ENCODE measurements around the gene TENM3.

TENM3 gene

GRCh38 chr4:182577411-182577810 is 334.2 kb downstream of the TENM3 start:
- DNase-seq = no peak

GRCh38 chr4:182578402-182578801 is 335.2 kb downstream of the TENM3 start:
- DNase-seq = no peak

GRCh38 chr4:182582245-182582644 is 339.0 kb downstream of the TENM3 start:
- DNase-seq = peak; percentile 82

GRCh38 chr4:182583703-182584415 is 340.7 kb downstream of the TENM3 start:
- DNase-seq = no peak

DNA sequence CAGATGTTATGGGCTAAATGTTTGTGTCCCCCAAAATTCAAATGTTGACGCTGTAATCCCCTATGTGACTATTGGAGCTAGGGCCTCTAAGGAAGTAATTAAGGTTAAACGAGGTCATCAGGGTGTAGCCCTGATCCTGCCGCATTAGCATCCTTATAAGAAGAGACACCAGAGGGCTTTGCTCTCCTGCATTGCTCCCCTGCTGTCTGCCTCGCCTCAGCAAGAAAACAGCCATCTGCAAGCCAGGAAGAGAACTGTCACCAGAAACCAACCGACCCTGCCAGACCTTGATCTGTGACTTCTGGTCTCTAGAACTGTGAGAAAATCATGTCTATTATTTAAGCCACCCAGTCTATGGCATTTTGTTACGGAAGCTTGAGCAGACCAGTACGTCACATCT is 342.1 kb downstream of the TENM3 start:
- DNase-seq = peak; percentile 59

GRCh38 chr4:182589100-182589499 is 345.9 kb downstream of the TENM3 start:
- DNase-seq = no peak

DNA sequence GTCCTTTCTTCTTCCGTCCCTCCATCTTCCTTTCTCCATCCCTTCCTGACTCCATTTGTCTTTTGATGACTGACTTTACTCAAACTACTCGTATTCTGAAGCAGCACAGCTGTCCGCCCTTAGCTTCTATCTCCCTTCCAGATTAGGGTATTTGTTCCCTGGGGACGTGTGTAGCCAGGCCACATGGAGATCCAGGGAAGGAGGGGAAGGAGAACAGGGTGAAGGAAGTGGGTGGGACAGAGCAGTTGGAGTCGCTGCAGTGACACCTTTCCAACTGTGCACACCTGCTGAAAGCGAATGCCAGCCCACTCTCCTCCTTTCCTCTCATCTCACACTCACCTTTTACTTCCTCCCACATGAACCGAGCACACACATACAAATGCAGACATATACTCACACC is 350.2 kb downstream of the TENM3 start:
- peak; percentile 54 for DNase-seq

GRCh38 chr4:182593864-182594263 is 350.7 kb downstream of the TENM3 start:
- no peak for DNase-seq

GRCh38 chr4:182600093-182600492 is 356.9 kb downstream of the TENM3 start:
- DNase-seq = peak; percentile 61

DNA sequence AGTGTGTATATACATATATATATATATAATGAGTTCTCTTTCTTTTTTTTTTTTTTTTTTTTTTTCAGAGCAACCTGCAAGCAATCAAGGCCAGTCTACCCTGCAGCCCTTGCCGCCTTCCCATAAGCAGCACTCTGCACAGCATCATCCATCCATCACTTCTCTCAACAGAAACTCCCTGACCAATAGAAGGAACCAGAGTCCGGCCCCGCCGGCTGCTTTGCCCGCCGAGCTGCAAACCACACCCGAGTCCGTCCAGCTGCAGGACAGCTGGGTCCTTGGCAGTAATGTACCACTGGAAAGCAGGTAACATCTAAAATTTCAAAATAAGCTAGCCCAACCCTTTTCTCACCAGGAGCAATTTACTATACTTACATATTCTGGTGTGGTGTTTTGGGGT is 357.7 kb downstream of the TENM3 start:
- no peak for DNase-seq

GRCh38 chr4:182604161-182604622 is 361.0 kb downstream of the TENM3 start:
- DNase-seq = no peak

DNA sequence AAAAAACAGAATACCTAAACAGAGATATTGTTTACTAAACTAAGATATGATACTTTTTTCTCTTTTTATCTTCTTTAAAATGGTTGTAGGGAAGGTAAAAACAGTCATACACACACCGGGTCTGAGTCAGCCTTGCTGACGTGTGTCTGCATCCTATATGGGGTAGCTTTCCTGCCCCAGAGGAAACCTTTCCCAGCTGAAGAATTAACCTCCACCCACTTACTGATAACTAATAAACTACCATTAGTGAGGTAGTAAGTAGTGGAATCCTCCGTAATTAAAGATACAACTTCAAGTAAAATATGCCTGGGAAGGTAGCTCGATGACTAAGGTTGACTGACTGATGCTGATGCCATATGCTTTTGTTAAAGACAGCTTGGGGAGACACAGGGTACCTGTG is 361.8 kb downstream of the TENM3 start:
- DNase-seq = no peak

DNA sequence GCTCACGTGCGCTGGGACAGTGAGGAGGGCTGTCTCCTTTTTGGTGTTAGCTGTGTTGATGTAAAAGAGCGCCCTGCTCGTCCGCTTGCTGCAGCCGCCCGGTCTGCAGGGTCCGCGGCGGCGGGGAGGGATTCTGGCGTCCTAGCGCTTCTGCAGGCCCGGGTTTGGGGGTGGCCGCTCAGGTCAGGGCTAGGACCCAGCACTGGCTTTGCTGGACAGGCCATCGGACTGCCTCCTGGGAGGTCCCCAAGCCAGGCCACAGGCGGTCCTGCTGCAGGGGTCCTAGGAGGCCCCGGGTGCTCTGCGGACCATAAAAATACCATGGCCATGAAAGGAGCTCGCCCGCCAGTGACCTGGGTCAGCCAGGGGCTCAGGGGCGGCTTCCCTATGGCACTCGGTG is 365.3 kb downstream of the TENM3 start:
- DNase-seq = no peak

DNA sequence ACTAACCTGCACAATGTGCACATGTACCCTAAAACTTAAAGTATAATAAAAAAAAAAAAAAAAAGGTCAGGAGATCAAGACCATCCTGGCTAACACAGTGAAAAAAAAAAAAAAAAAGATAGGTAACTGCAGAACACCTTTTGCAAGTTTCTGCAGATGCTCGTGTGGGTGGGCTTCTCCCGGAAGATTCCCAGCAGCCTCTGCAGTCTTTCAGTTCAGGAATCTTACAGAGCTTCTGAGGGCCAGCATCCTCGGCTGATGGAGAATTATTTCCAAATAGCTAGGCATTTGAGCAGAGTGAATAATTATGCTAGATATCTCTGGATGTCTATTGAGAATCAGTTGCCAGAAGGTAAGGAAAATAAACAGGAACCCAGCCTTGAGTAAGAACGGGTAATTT is 373.3 kb downstream of the TENM3 start:
- DNase-seq = no peak

- no peak for DNase-seq
Observed at GRCh38 chr4:182619660-182620059, 376.5 kb downstream of the TENM3 start.

- no peak for DNase-seq
Observed at GRCh38 chr4:182620111-182620980, 377.1 kb downstream of the TENM3 start.

DNA sequence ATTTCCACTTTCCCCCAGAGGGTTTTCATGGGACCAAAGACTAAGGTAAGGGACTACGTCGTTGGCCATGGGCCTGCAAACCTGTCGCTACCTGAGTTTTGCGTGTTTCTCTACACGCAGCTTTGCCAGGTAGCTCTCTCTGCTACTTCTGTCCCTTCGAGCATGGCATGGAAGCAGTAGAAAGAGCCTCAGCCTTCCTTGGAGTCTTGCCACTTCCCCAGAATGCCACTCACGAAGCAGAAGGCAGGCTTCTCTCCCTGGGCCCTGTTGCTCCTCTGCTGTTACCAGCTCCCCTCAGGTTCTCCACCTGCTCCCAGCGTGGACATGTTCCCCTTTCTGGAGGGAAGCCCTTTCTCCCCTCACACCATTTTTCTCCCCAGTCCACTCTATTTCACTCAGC is 381.1 kb downstream of the TENM3 start:
- DNase-seq = no peak

DNA sequence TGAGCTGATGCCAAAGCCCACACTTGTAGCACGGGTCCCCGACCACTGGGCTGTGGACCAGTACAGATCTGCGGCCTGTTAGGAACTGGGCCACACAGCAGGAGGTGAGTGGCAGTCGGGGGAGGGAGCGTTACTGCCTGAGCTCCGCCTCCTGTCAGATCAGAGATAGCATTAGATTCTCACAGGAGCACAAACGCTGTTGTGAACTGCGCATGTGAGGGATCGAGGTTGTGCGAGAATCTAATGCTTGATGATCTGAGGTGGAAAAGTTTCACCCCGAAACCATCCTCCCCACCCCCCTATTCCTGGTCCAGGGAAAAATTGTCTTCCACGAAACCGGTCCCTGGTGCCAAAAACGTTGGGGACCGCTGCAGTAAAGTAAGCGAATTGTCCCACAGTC is 382.0 kb downstream of the TENM3 start:
- DNase-seq = no peak

DNA sequence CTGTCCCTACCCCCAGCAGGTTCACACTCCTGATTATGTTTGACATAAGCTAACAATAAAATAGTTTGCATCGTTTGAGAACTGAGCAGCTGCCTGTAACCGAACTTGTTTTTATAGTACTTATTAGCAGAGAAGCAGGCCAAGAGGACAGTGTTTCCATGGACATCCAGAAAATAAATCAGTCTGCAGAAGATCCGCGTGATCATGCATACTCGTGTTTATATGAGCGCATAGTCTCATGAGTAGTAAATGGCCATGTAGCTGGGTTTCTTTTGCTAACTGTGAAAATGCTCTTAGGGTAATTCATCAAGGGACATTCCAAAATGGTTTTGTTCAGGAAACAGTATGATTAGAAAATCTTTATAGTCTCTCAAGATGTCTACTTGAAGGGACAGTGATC is 384.8 kb downstream of the TENM3 start:
- DNase-seq = no peak

- DNase-seq = no peak
Observed at GRCh38 chr4:182628544-182628943, 385.3 kb downstream of the TENM3 start.

DNA sequence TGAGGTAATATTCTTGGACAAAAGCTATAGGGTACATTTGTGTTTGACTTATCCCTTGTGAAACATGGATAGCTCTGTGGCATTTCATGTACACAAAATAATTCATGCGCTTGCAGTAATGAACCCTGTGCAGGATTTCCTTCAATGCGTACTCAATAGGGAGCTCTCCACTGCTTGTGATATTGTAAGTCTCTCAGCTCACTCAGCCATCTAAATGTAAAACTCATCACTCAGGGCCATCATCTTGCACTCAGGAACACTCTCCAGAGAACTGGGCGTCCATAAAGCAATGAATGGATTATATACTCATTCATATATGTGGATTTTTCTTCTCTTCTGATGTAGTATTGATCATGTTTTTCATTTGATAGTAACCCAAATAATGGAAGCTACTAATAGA is 385.9 kb downstream of the TENM3 start:
- no peak for DNase-seq

GRCh38 chr4:182640491-182640890 is 397.3 kb downstream of the TENM3 start:
- DNase-seq = no peak

DNA sequence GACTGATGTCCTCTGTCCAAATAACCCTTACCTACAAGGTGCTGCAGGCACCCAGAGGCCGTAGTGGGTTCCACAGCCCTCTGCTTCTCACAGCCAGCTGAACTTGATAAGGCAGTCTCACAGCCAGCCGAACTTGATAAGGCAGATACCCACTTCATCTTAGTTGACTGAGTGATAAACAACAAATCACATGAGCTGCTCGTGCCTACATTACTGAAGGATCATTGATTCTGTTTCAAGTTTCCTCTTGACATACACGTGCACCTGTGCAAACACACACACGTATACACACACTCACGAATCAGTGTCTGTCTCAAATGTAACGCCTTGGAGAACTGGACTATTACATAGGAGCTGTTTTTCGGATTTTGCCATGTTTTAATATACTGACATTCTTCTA is 397.7 kb downstream of the TENM3 start:
- peak; percentile 2 for DNase-seq

DNA sequence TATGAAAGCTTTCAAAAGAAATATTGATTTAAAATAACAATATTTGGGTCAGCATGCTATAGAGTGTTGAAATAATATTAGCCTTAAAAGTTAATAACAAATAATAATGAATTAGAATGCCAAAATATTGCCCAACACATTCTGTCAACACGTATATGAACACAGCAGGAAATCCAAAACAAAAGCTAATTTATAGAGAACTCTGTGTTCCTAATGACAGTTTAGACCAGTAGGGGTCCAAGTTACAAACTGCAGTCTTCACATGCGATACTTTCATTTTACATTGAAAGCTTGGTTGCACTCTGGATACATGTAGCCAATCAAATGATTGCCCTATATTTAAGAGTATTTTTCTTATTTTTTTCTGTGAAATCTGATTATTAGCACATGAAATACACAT is 399.6 kb downstream of the TENM3 start:
- no peak for DNase-seq

All from NCI-H82 (cell line).